Subcutaneous abdominal adipose tissue (tissue), 5 donors: ENCODE measurements around the gene MRPL27.

ENCODE experiments used
- H3K27ac ChIP-seq: one replicate; pipeline ENCODE4 v1.7.0; 2013; ENCODE audit warnings: low read depth, mild to moderate bottlenecking, inconsistent platforms, low read length, moderate library complexity
- H3K27me3 ChIP-seq, 5 donors: one replicate each; pipeline ENCODE4 v1.7.0; 2013; ENCODE audit warnings: low read length in 5 of 5, inconsistent platforms in 1 of 5; ENCODE audit not compliant: control insufficient read depth in 5 of 5, insufficient read depth in 4 of 5
- H3K36me3 ChIP-seq, 5 donors: one replicate each; pipeline ENCODE4 v1.7.0; 2013; ENCODE audit warnings: low read length in 5 of 5; ENCODE audit not compliant: control insufficient read depth in 5 of 5, insufficient read depth in 5 of 5
- H3K4me1 ChIP-seq, 5 donors: one replicate each; pipeline ENCODE4 v1.7.0; 2013; ENCODE audit warnings: low read length in 5 of 5, mild to moderate bottlenecking in 3 of 5, moderate library complexity in 1 of 5; ENCODE audit not compliant: control insufficient read depth in 5 of 5, insufficient read depth in 5 of 5
- H3K4me3 ChIP-seq, 5 donors: one replicate each; pipeline ENCODE4 v1.7.0; 2013; ENCODE audit warnings: low read length in 5 of 5, low read depth in 1 of 5
- H3K9ac ChIP-seq, 5 donors: one replicate each; pipeline ENCODE4 v1.7.0; 2013; ENCODE audit warnings: low read length in 5 of 5, mild to moderate bottlenecking in 4 of 5, moderate library complexity in 3 of 5
- H3K9me3 ChIP-seq, 5 donors: one replicate each; pipeline ENCODE4 v1.7.0; 2013; ENCODE audit warnings: low read length in 5 of 5; ENCODE audit not compliant: control insufficient read depth in 5 of 5
- donor health status: healthy.
- donor health status: healthy.
- donor health status: healthy.
- donor health status: healthy.
- donor health status: healthy.

MRPL27 gene

DNA sequence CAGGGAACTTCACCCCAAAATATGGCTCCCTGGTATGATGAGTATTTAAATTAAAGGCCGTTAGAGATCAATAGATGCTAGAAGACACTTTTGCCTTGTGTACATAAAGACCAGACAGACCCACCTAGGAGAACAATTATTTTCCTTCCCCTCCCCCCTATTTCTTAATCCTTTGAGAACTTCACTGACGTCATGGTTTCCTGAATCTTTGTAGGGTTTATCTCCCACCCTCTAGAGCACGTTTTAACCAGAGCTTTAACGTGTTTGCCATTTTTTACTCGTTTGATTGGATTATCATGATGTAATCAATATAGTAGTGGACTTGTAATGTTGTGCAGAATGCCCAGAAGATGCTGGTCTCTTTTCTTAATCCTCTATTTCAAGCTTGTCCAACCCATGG lies 49.9 kb downstream of the MRPL27 start:
- H3K4me3 ChIP-seq, result no peak overlapping the region
- H3K27me3 ChIP-seq, result no peaks in the 10 kb centered on the region
- H3K4me1 ChIP-seq, result peaks cover 0 to 10% (median 3%) of the 10 kb centered on the region in 5 donors
- H3K27ac ChIP-seq, result no peak overlapping the region
- H3K9me3 ChIP-seq, result no peaks in the 10 kb centered on the region
- no peaks in the 10 kb centered on the region for H3K36me3 ChIP-seq
- no peak overlapping the region for H3K9ac ChIP-seq

DNA sequence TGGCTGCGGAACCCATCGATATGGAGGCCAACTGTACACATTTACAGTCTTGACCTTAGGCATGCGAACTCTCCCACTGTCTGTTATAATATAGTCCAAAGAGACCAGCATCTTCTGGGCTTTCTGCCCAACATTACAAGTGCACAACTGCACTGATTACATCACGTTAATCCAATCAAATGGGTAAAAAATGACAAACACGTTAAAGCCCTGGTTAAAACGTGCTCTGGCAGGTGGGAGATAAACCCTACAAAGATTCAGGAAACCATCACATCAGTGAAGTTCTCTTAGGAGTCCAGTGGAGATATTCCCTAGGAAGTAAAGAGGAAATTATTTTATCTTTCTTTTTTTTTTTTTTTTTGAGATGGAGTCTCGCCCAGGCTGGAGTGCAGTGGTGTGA lies 50.7 kb downstream of the MRPL27 start:
- no peak overlapping the region for H3K4me3 ChIP-seq
- H3K36me3 ChIP-seq, result no peaks in the 10 kb centered on the region
- no peak overlapping the region for H3K9ac ChIP-seq
- H3K4me1 ChIP-seq, result peaks cover 0 to 10% (median 3%) of the 10 kb centered on the region in 5 donors
- no peaks in the 10 kb centered on the region for H3K9me3 ChIP-seq
- H3K27ac ChIP-seq, result no peak overlapping the region
- no peaks in the 10 kb centered on the region for H3K27me3 ChIP-seq

DNA sequence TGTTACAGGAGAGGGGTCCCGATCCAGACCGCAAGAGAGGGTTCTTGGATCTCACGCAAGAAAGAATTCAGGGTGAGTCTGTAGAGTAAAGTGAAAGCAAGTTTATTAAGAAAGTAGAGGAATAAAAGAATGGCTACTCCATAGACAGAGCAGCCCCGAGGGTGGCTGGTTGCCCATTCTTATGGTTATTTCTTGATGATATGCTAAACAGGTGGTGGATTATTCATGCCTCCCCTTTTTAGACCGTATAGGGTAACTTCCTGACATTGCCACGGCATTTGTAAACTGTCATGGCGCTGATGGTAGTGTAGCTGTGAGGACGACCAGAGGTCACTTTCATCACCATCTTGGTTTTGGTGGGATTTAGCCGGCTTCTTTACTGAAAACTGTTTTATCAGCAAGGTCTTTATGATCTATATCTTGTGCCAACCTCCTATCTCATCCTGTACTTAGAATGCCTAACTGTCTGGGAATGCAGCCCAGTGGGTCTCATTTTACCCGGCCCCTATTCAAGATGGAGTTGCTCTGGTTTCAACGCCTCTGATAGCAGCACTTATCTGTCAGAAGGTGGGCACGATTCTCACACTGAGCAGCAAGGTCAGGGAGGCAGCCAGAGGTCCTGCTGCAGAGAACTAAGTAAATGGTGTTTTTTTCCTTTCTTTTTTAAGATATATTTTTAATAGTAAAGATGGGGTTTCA lies 53.5 kb downstream of the MRPL27 start:
- Histone ChIP-seq H3K9ac (no peak overlapping the region), H3K27me3 (no peaks in the 10 kb centered on the region), H3K4me3 (no peak overlapping the region), H3K36me3 (no peaks in the 10 kb centered on the region), H3K4me1 (peaks cover 0 to 10% (median 3%) of the 10 kb centered on the region in 5 donors), H3K27ac (no peak overlapping the region), H3K9me3 (no peaks in the 10 kb centered on the region)

DNA sequence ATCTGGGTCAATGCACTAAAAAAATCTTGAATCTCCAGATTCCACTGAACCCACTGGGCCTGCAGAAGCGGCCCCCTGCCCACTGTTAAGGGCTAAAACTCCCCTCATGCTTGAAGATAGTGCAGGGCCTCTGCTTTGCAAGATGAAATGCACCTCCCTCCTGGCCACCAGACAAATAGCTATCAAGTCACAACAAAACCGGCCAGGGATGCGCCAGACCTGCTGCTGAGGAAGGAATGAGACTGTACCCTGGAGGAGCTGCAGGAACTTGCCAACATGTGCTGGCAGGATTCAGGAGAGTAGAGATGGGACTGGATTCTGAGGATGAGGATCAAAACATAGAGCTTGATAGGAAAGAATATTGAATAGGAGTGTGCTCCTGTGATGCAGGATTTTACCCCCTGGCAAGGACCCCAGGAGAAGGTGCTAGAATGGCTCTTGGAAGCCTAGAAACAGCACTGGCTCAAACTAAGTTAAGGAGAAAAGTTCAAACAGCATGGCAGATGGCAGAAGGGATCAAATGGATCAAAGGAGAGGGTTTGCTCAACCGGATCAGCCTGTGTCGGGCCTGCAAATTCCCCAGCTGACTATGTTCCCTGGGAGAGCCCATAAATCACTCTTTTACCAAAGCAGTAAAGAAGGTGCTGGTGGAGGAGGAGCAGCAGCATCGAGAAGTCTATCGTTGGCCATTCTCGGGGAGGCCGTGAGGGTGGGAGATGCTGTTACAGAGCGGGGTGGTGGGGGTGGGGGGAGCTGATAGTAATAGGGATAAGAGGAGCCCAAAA lies 54.3 kb downstream of the MRPL27 start:
- no peak overlapping the region for H3K27ac ChIP-seq
- H3K9me3 ChIP-seq, result no peaks in the 10 kb centered on the region
- H3K4me3 ChIP-seq, result no peak overlapping the region
- H3K9ac ChIP-seq, result no peak overlapping the region
- no peaks in the 10 kb centered on the region for H3K36me3 ChIP-seq
- peaks cover 0 to 10% (median 3%) of the 10 kb centered on the region in 5 donors for H3K4me1 ChIP-seq
- peaks cover 0 to 4% (median 0%) of the 10 kb centered on the region in 5 donors for H3K27me3 ChIP-seq
